GM12878 (cell line): Measurements from ENCODE around the gene C2orf68. TPM values are rescaled to one million over a fixed set of nuclear protein-coding genes. Genes with fewer than 3 reads are reported as not detected.
"Not testable (repeated sequence)": the region's sequence is repeated elsewhere in the genome, so short reads cannot be mapped to it uniquely, and the experiment has no call there.

Source experiments
- ATAC-seq: fragments of 200-7000 bp; cut with Tn5 transposase; 3 replicates; pipeline ENCODE4 v1.9.1; 2020; ENCODE audit warnings: mild to moderate bottlenecking, moderate library complexity
- BruUV-seq: library from RNA; stranded (reverse); fragments of 400-500 nt; replicated peaks from 2 replicates; lab custom pipeline; 2021; lab: Mats Ljungman, UMichigan
- CTCF ChIA-PET: fragments of 300-600 bp; sonication (Branson Sonifier 250); formaldehyde crosslinking; extraction: SDS; loops from one replicate; lab custom pipeline; 2021; ENCODE audit warnings: inconsistent platforms; lab: Yijun Ruan, JAX
- POLR2A ChIA-PET: fragments of 350-600 bp; formaldehyde crosslinking; extraction: SDS; loops from one replicate; lab custom pipeline; 2021; ENCODE audit warnings: inconsistent platforms; lab: Charles Lee
- RAD21 ChIA-PET: fragments of 300-600 bp; sonication (Branson Sonifier 250); formaldehyde crosslinking; loops from one replicate; lab custom pipeline; 2023; ENCODE audit warnings: antibody characterized with exemption; ENCODE audit not compliant: unreplicated experiment; lab: Charles Lee
- SMC1A ChIA-PET: fragments of 300-600 bp; sonication (Branson Sonifier 250); formaldehyde crosslinking; loops from one replicate; lab custom pipeline; 2023; ENCODE audit not compliant: unreplicated experiment, uncharacterized antibody; lab: Charles Lee
- DNase-seq: peaks from one replicate; pipeline ENCODE4 v3.0.0-alpha.2; 2011; ENCODE audit warnings: low read depth, low spot score
- FAIRE-seq: peaks from 3 replicates; lab custom pipeline; 2011; peaks lifted over from hg19 to GRCh38; lab: Jason Lieb, UNC
- H2AFZ ChIP-seq: 2 replicates; pipeline ENCODE4 v1.6.0; 2011; ENCODE audit warnings: low read depth, low read length, control low read depth; ENCODE audit not compliant: control insufficient read depth
- H3K27ac ChIP-seq: 2 replicates; pipeline ENCODE4 v1.5.1; 2011; ENCODE audit warnings: control low read depth; ENCODE audit not compliant: control insufficient read depth, insufficient read depth
- H3K27me3 ChIP-seq, 2 experiments: replicated peaks in 1 of 2; 2 replicates each; pipeline versions ENCODE4 v1.6.0 to v1.6.1; 2011; ENCODE audit warnings: low read length in 1 of 2; ENCODE audit not compliant: control insufficient read depth in 2 of 2, insufficient read depth in 2 of 2
- H3K36me3 ChIP-seq, 2 experiments: 2 replicates each; pipeline ENCODE4 v1.5.1; 2011; ENCODE audit warnings: low read length in 1 of 2; ENCODE audit not compliant: control insufficient read depth in 2 of 2, insufficient read depth in 2 of 2
- H3K4me1 ChIP-seq: 2 replicates; pipeline ENCODE4 v1.6.1; 2011; ENCODE audit warnings: mild to moderate bottlenecking, low read length, moderate library complexity, mixed read lengths; ENCODE audit not compliant: control insufficient read depth, insufficient read depth
- H3K4me2 ChIP-seq: 2 replicates; pipeline ENCODE4 v1.6.0; 2011; ENCODE audit warnings: control low read depth; ENCODE audit not compliant: control insufficient read depth, insufficient read depth
- H3K4me3 ChIP-seq: fragments of 200-600 bp; sonication (generic); 2 replicates; pipeline ENCODE4 v1.5.1; 2016
- H3K79me2 ChIP-seq: 2 replicates; pipeline ENCODE4 v1.6.0; 2011; ENCODE audit warnings: low read length; ENCODE audit not compliant: control insufficient read depth, insufficient read depth
- H3K9ac ChIP-seq: 2 replicates; pipeline ENCODE4 v1.8.0; 2011; ENCODE audit warnings: low read length, control low read depth, mixed read lengths; ENCODE audit not compliant: control insufficient read depth, insufficient read depth
- H3K9me3 ChIP-seq: replicated peaks from 3 replicates; pipeline ENCODE4 v1.5.1; 2011; ENCODE audit warnings: mild to moderate bottlenecking, low read length; ENCODE audit not compliant: control insufficient read depth, insufficient read depth
- H4K20me1 ChIP-seq: 2 replicates; pipeline ENCODE4 v1.6.0; 2011; ENCODE audit not compliant: control insufficient read depth, insufficient read depth
- ATF3 ChIP-seq: IDR thresholded peaks from 2 replicates; pipeline ENCODE4 v1.6.1; 2011; ENCODE audit warnings: low read depth, mild to moderate bottlenecking, low read length, moderate library complexity, borderline replicate concordance; ENCODE audit errors: extremely low read depth
- BCL11A ChIP-seq: IDR thresholded peaks from 2 replicates; pipeline ENCODE4 v1.6.1; 2011; ENCODE audit warnings: low read depth, low read length
- FOXM1 ChIP-seq: IDR thresholded peaks from 2 replicates; pipeline ENCODE4 v1.6.1; 2012; ENCODE audit warnings: low read depth, mild to moderate bottlenecking, inconsistent platforms, low read length, moderate library complexity
- GABPA ChIP-seq: IDR thresholded peaks from 2 replicates; pipeline ENCODE4 v1.6.1; 2014; ENCODE audit warnings: antibody characterized with exemption, low read depth, mild to moderate bottlenecking, inconsistent platforms
- KAT2A ChIP-seq: conservative IDR thresholded peaks from 2 replicates; pipeline ENCODE4 v1.6.1; 2011; ENCODE audit warnings: low read depth, low read length; ENCODE audit not compliant: control insufficient read depth
- MTA3 ChIP-seq: IDR thresholded peaks from 2 replicates; pipeline ENCODE4 v1.6.1; 2012; ENCODE audit warnings: low read length, inconsistent platforms, borderline replicate concordance
- NFXL1 ChIP-seq: fragments of 450-650 bp; IDR thresholded peaks from 2 replicates; pipeline ENCODE4 v1.6.1; 2017; ENCODE audit warnings: antibody characterized with exemption, mild to moderate bottlenecking, borderline replicate concordance
- NKRF ChIP-seq: fragments of 450-650 bp; conservative IDR thresholded peaks from 2 replicates; pipeline ENCODE4 v1.6.1; 2017; ENCODE audit warnings: mild to moderate bottlenecking, moderate library complexity
- NR2C1 ChIP-seq: fragments of 450-650 bp; IDR thresholded peaks from 2 replicates; pipeline ENCODE4 v1.6.1; 2017; ENCODE audit warnings: antibody characterized with exemption, mild to moderate bottlenecking, moderate library complexity
- PAX5 ChIP-seq: IDR thresholded peaks from 2 replicates; pipeline ENCODE4 v1.6.1; 2011; ENCODE audit warnings: low read depth, low read length, borderline replicate concordance
- RAD21 ChIP-seq: IDR thresholded peaks from 2 replicates; pipeline ENCODE4 v1.6.1; 2011; ENCODE audit warnings: mild to moderate bottlenecking, low read depth, low read length, moderate library complexity; ENCODE audit not compliant: insufficient read depth
- RELA ChIP-seq: fragments of 450-650 bp; IDR thresholded peaks from 2 replicates; pipeline ENCODE4 v1.8.0; 2014; ENCODE audit warnings: borderline replicate concordance; ENCODE audit not compliant: partially characterized antibody
- RFX5 ChIP-seq: IDR thresholded peaks from 2 replicates; pipeline ENCODE4 v1.6.1; 2011; ENCODE audit warnings: low read depth, low read length, improper control_type of control experiment
- SREBF1 ChIP-seq: IDR thresholded peaks from 2 replicates; pipeline ENCODE4 v1.6.1; 2012; ENCODE audit warnings: mild to moderate bottlenecking, low read length
- ZNF217 ChIP-seq: fragments of 450-650 bp; IDR thresholded peaks from 2 replicates; pipeline ENCODE4 v1.6.1; 2017; ENCODE audit warnings: antibody characterized with exemption, mild to moderate bottlenecking
- WGBS: methylation state at CpG from one replicate; pipeline ENCODE4 v1.1.6; 2016; ENCODE audit warnings: low lambda C conversion rate; ENCODE audit not compliant: insufficient replicate concordance, insufficient coverage; ENCODE audit errors: missing lambda C conversion rate; 5-methylcytosine and 5-hydroxymethylcytosine counted together
- in situ Hi-C: fragments of 300-500 bp; cut with MboI; formaldehyde crosslinking; loops from 9 replicates; pipeline ENCODE4 v1.14.3; 2018; ENCODE audit warnings: mixed read lengths
- intact Hi-C: fragments of 100-400 bp; cut with micrococcal nuclease; formaldehyde crosslinking; loops from one replicate; pipeline ENCODE4 v1.14.2; 2022; ENCODE audit not compliant: unreplicated experiment
- polyA plus RNA-seq, 11 experiments: library from polyadenylated mRNA; depleted of rRNA in 4 of 11; unstranded in 6 of 11; stranded (reverse) in 5 of 11; fragments of >200 nt; fragmentation: Nextera tagmentation in 4 of 11; fragmentation: Illumina TruSeq in 1 of 11; extraction: Ambion mirVana in 4 of 11; extraction: Trizol in 1 of 11; gene quantifications; 1 replicate in 1 of 11; 2 replicates in 10 of 11; pipeline versions ENCODE4 v1.2.1 to v1.2.3, GENCODE V29; 2011 to 2016; ENCODE audit warnings: inconsistent platforms in 2 of 11, missing spikeins in 2 of 11, low read depth in 1 of 11
- total RNA-seq, 4 experiments: library from RNA; depleted of rRNA in 3 of 4; stranded (reverse); fragments of >200 nt in 3 of 4; fragmentation: Illumina TruSeq in 1 of 4; extraction: Trizol in 1 of 4; gene quantifications; 2 replicates each; pipeline versions ENCODE4 v1.2.1 to v1.2.3, GENCODE V29; 2013 to 2021

Gene C2orf68
- total and polyA plus RNA-seq, 10 of the 15 experiments (the other 5 are each of a cell fraction or from before 2014, with no cell fraction given) = 12.7 to 56.1 (median 28.4) TPM

DNA sequence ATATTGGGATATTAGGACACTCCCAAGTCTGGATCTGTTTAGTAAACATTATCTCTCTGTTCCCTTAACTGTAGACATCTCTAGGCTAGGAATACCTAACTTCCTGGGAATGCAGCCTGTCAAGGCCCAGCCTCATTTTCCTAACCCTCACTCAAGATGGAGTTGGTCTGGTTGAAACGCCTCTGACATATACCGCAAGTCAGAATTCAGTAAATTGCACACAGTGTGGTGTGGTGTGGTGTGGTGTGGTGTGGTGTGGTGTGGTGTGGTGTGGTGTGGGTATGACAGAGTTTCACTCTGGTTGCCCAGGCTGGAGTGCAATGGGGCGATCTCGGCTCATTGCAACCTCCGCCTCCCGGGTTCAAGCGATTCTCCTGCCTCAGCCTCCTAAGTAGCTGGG, 2.9 kb upstream of the C2orf68 start:
- BruUV-seq, H3K27me3 ChIP-seq, H3K4me2 ChIP-seq, in situ Hi-C loops, H3K27ac ChIP-seq, H3K9ac ChIP-seq, H3K36me3 ChIP-seq, SMC1A ChIA-PET, DNase-seq, H4K20me1 ChIP-seq, POLR2A ChIA-PET, FAIRE-seq, H3K4me1 ChIP-seq, H2AFZ ChIP-seq, RAD21 ChIA-PET, H3K4me3 ChIP-seq, H3K9me3 ChIP-seq, ATAC-seq: not testable (repeated sequence)
- CTCF ChIA-PET = interaction anchor here (0.7 kb wide), 1 partner anchor 39 kb away, joined by 3 read pairs; no protein-coding TSS in a partner anchor
- 89% methylated on average over 7 of the region's 7 CpGs for WGBS
- intact Hi-C loops = loop anchor here (5.0 kb wide), 1 partner anchor 77 kb away; the partner anchor contains the start of gene MAT2A
- H3K79me2 ChIP-seq = peaks cover 41% of the 10 kb centered on the region

DNA sequence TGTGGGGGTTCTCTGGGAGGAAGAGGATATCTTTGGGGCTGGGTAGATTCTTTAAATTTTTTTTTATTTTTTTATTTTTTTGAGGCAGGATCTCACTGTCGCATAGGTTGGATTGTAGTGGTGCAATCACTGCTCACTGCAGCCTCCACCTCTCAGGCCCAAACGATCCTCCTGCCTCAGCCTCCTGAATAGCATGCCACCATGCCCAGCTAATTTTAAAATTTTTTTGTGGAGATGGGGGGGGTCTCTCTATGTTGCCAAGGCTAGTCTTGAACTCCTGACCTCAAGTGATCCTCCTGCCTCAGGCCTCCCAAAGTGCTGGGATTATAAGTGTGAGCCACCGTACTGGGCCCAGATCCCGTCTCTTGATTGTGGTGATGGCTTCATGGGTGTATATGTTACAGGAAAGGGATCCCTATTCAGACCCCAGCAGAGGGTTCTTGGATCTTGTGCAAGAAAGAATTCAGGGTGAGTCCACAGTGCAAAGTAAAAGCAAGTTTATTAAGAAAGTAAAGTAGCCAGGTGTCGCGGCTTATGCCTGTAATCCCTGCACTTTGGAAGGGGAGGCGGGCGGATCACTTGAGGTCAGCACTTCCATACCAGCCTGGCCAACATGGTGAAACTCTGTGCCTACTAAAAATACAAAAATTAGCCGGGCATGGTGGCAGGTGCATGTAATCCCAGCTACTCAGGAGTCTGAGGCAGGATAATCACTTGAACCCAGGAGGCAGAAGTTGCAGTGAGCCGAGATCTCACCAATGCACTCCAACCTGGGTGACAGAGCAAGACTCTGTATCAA, 2.0 kb upstream of the C2orf68 start:
- BruUV-seq = no TSS peak
- TF ChIP-seq FOXM1 (no peak), RELA (no peak), BCL11A (no peak), NFXL1 (no peak), GABPA (no peak), RAD21 (no peak), ZNF217 (no peak), NR2C1 (no peak), RFX5 (no peak), MTA3 (no peak), KAT2A (no peak), PAX5 (no peak), NKRF (no peak), SREBF1 (no peak), ATF3 (no peak)

More for the DNA sequence above, 2.0 kb upstream of the C2orf68 start:
- ATAC-seq (no peak), DNase-seq (no peak), FAIRE-seq (no peak)
- in situ Hi-C loops (no loop called here), intact Hi-C loops (no loop called here)
- ChIA-PET SMC1A (interaction anchor here (1.3 kb wide), 1 partner anchor 35 kb away, joined by 3 read pairs; no protein-coding TSS in a partner anchor), CTCF (no interaction called here), RAD21 (no interaction called here), POLR2A (interaction anchor here (0.5 to 0.7 kb wide), 3 partner anchors 19 to 324 kb away, joined by 3 to 5 read pairs (median 3); no protein-coding TSS in a partner anchor)
- H3K36me3 ChIP-seq = peaks cover 1 to 3% of the 10 kb centered on the region in 2 experiments; a peak in 3 of 4 replicates
- no peak overlapping the region for H3K4me2 ChIP-seq
- H3K4me1 ChIP-seq = peaks cover 4% of the 10 kb centered on the region; the same call in 1 of the 2 replicates
- H3K4me3 ChIP-seq = no peak overlapping the region
- H3K9ac ChIP-seq = no peak overlapping the region
- no peak overlapping the region for H3K27ac ChIP-seq
- no peaks in the 10 kb centered on the region for H3K9me3 ChIP-seq
- 89% methylated on average over 10 of the region's 10 CpGs for WGBS
- no peaks in the 10 kb centered on the region for H3K27me3 ChIP-seq
- H3K79me2 ChIP-seq = peaks cover 36% of the 10 kb centered on the region
- no peaks in the 10 kb centered on the region for H4K20me1 ChIP-seq
- no peak overlapping the region for H2AFZ ChIP-seq
